H1 (cell line): ENCODE data around the gene DESI1. TPM values are rescaled to one million over a fixed set of nuclear protein-coding genes. Genes with fewer than 3 reads are reported as not detected.

Source experiments
- CTCF ChIA-PET: fragments of 300-600 bp; sonication (Branson Sonifier 250); formaldehyde crosslinking; loops from one replicate; lab custom pipeline; 2021; ENCODE audit not compliant: partially characterized antibody; lab: Charles Lee
- POLR2A ChIA-PET: fragments of 300-600 bp; sonication (Branson Sonifier 250); formaldehyde crosslinking; loops from one replicate; lab custom pipeline; 2021; ENCODE audit warnings: inconsistent platforms; ENCODE audit not compliant: partially characterized antibody; lab: Charles Lee
- DNase-seq, 2 experiments: peaks; one replicate each; pipeline versions ENCODE4 v3.0.0 to v3.0.0-alpha.2; 2010 to 2022; ENCODE audit warnings: low spot score in 2 of 2, low read depth in 1 of 2, mixed read lengths in 1 of 2
- FAIRE-seq: peaks from 2 replicates; lab custom pipeline; 2011; peaks lifted over from hg19 to GRCh38; lab: Jason Lieb, UNC
- H2AFZ ChIP-seq: 2 replicates; pipeline ENCODE4 v1.8.1; 2012; ENCODE audit warnings: low read length, inconsistent platforms
- H2AK5ac ChIP-seq: 2 replicates; pipeline ENCODE4 v1.6.1; 2013; ENCODE audit warnings: low read depth, low read length
- H2BK120ac ChIP-seq: replicated peaks from 2 replicates; pipeline ENCODE3; 2013; ENCODE audit warnings: low read depth, low read length, inconsistent platforms
- H2BK12ac ChIP-seq: 2 replicates; pipeline ENCODE4 v1.6.1; 2013; ENCODE audit warnings: low read depth, low read length
- H2BK15ac ChIP-seq: 2 replicates; pipeline ENCODE4 v1.6.1; 2013; ENCODE audit warnings: low read length
- H2BK20ac ChIP-seq: 2 replicates; pipeline ENCODE4 v1.6.1; 2013; ENCODE audit warnings: low read length
- H2BK5ac ChIP-seq: 2 replicates; pipeline ENCODE4 v1.6.1; 2013; ENCODE audit warnings: low read depth, low read length
- H3K14ac ChIP-seq: 2 replicates; pipeline ENCODE4 v1.6.1; 2013; ENCODE audit warnings: inconsistent platforms; ENCODE audit not compliant: insufficient read length
- H3K18ac ChIP-seq: 2 replicates; pipeline ENCODE4 v1.6.1; 2013; ENCODE audit warnings: low read length; ENCODE audit errors: extremely low read depth
- H3K23ac ChIP-seq: 2 replicates; pipeline ENCODE4 v1.6.1; 2013; ENCODE audit warnings: inconsistent platforms; ENCODE audit not compliant: insufficient read length
- H3K23me2 ChIP-seq: 2 replicates; pipeline ENCODE4 v1.6.1; 2013; ENCODE audit warnings: low read depth, low read length
- H3K27ac ChIP-seq: 2 replicates; pipeline ENCODE4 v1.6.1; 2011; ENCODE audit warnings: low read depth, low read length, inconsistent platforms
- H3K27me3 ChIP-seq, 4 experiments: replicated peaks in 1 of 4; 1 replicate in 1 of 4; 2 replicates in 3 of 4; pipeline versions ENCODE4 v1.6.1 to v1.8.1; 2011 to 2013; ENCODE audit warnings: low read length in 3 of 4, mild to moderate bottlenecking in 3 of 4, inconsistent platforms in 2 of 4, mixed read lengths in 2 of 4, moderate library complexity in 1 of 4; ENCODE audit not compliant: control insufficient read depth in 3 of 4, insufficient read depth in 3 of 4; ENCODE audit errors: extremely low read depth in 1 of 4
- H3K36me3 ChIP-seq, 4 experiments: 2 replicates each; pipeline versions ENCODE4 v1.6.1 to v1.8.1; 2011 to 2013; ENCODE audit warnings: mild to moderate bottlenecking in 4 of 4, low read length in 3 of 4, moderate library complexity in 2 of 4, control low read depth in 1 of 4, inconsistent platforms in 1 of 4; ENCODE audit not compliant: insufficient read depth in 4 of 4, control insufficient read depth in 2 of 4
- H3K4ac ChIP-seq: replicated peaks from 2 replicates; pipeline ENCODE3; 2013; ENCODE audit warnings: low read length, low read depth, mixed read lengths, inconsistent platforms; ENCODE audit not compliant: insufficient read length
- H3K4me1 ChIP-seq, 4 experiments: replicated peaks in 1 of 4; 1 replicate in 1 of 4; 2 replicates in 3 of 4; pipeline versions ENCODE4 v1.6.1 to v1.8.1; 2011 to 2013; ENCODE audit warnings: low read length in 3 of 4, inconsistent platforms in 2 of 4, mixed read lengths in 1 of 4; ENCODE audit not compliant: insufficient read depth in 4 of 4, control insufficient read depth in 3 of 4
- H3K4me2 ChIP-seq, 2 experiments: 2 replicates each; pipeline versions ENCODE4 v1.6.1 to v1.8.1; 2011 to 2013; ENCODE audit warnings: low read depth in 2 of 2, low read length in 2 of 2, control low read depth in 1 of 2, inconsistent platforms in 1 of 2, mild to moderate bottlenecking in 1 of 2; ENCODE audit not compliant: insufficient read depth in 1 of 2
- H3K4me3 ChIP-seq, 4 experiments: fragments of 200-600, 300-600 bp in 1 of 4; sonication (generic), shearing (Covaris generic), sonication (Bioruptor Twin) in 1 of 4; 2 replicates each; pipeline versions ENCODE4 v1.5.1 to v1.8.1; 2011 to 2016; ENCODE audit warnings: low read length in 4 of 4, low read depth in 3 of 4, control low read depth in 2 of 4, inconsistent platforms in 2 of 4, mild to moderate bottlenecking in 2 of 4, mixed read lengths in 1 of 4, moderate library complexity in 1 of 4; ENCODE audit not compliant: insufficient read depth in 2 of 4; ENCODE audit errors: extremely low read depth in 1 of 4
- H3K56ac ChIP-seq: replicated peaks from 2 replicates; pipeline ENCODE3; 2013; ENCODE audit warnings: low read depth, mild to moderate bottlenecking, mixed read lengths, low read length, inconsistent platforms; ENCODE audit not compliant: insufficient read length
- H3K79me1 ChIP-seq: 2 replicates; pipeline ENCODE4 v1.6.1; 2013; ENCODE audit warnings: low read depth, low read length, control low read depth
- H3K79me2 ChIP-seq, 2 experiments: 2 replicates each; pipeline versions ENCODE4 v1.6.1 to v1.8.1; 2012 to 2013; ENCODE audit warnings: low read length in 2 of 2, mild to moderate bottlenecking in 2 of 2, inconsistent platforms in 1 of 2; ENCODE audit not compliant: insufficient read depth in 2 of 2, control insufficient read depth in 1 of 2
- H3K9ac ChIP-seq, 4 experiments: replicated peaks in 1 of 4; 1 replicate in 1 of 4; 2 replicates in 3 of 4; pipeline versions ENCODE4 v1.6.1 to v1.8.1; 2011 to 2013; ENCODE audit warnings: low read depth in 3 of 4, low read length in 3 of 4, control low read depth in 2 of 4, mild to moderate bottlenecking in 2 of 4, moderate library complexity in 2 of 4, inconsistent platforms in 1 of 4; ENCODE audit errors: extremely low read depth in 1 of 4
- H3K9me3 ChIP-seq, 2 experiments: 2 replicates each; pipeline versions ENCODE4 v1.6.1 to v1.8.1; 2012 to 2013; ENCODE audit warnings: mild to moderate bottlenecking in 2 of 2, moderate library complexity in 2 of 2, control low read depth in 1 of 2, inconsistent platforms in 1 of 2, low read depth in 1 of 2, low read length in 1 of 2, mixed read lengths in 1 of 2; ENCODE audit not compliant: insufficient read depth in 2 of 2
- H4K20me1 ChIP-seq, 2 experiments: replicated peaks in 1 of 2; 2 replicates each; pipeline versions ENCODE3 to v1.8.1; 2011 to 2013; ENCODE audit warnings: inconsistent platforms in 2 of 2, low read length in 2 of 2, mild to moderate bottlenecking in 1 of 2; ENCODE audit not compliant: insufficient read depth in 2 of 2, control insufficient read depth in 1 of 2
- H4K5ac ChIP-seq: 2 replicates; pipeline ENCODE4 v1.6.1; 2013; ENCODE audit warnings: low read length, low read depth, mixed read lengths, inconsistent platforms; ENCODE audit not compliant: insufficient read length
- H4K8ac ChIP-seq: 2 replicates; pipeline ENCODE4 v1.8.0; 2013; ENCODE audit warnings: mild to moderate bottlenecking, moderate library complexity, low read length, inconsistent platforms; ENCODE audit not compliant: insufficient read depth; ENCODE audit errors: extremely low read depth
- H4K91ac ChIP-seq: replicated peaks from 2 replicates; pipeline ENCODE3; 2013; ENCODE audit warnings: low read length, mixed read lengths, inconsistent platforms; ENCODE audit not compliant: insufficient read length
- CBX5 ChIP-seq: fragments of 300-800, 300-1000 bp; sonication (generic); IDR thresholded peaks from 2 replicates; pipeline ENCODE4 v1.7.1; 2016; ENCODE audit warnings: antibody characterized with exemption, low read length, low read depth
- CEBPB ChIP-seq: IDR thresholded peaks from 2 replicates; pipeline ENCODE4 v1.6.1; 2012; ENCODE audit warnings: low read depth, low read length
- E2F6 ChIP-seq: IDR thresholded peaks from 2 replicates; pipeline ENCODE4 v1.6.1; 2012; ENCODE audit warnings: inconsistent platforms
- FOSL1 ChIP-seq: IDR thresholded peaks from 2 replicates; pipeline ENCODE4 v1.6.1; 2011; ENCODE audit warnings: mild to moderate bottlenecking, low read depth, low read length, moderate library complexity; ENCODE audit not compliant: insufficient read depth
- HDAC2 ChIP-seq, 2 experiments: fragments of 300-600 bp in 1 of 2; sonication (generic) in 1 of 2; IDR thresholded peaks; 2 replicates each; pipeline ENCODE4 v1.6.1; 2011 to 2012; ENCODE audit warnings: low read depth in 2 of 2, low read length in 2 of 2, mild to moderate bottlenecking in 2 of 2, moderate library complexity in 2 of 2, borderline replicate concordance in 1 of 2, inconsistent platforms in 1 of 2
- HDAC6 ChIP-seq: IDR thresholded peaks from one replicate; pipeline ENCODE4 v1.7.1; 2012; ENCODE audit warnings: low read depth, mild to moderate bottlenecking, inconsistent platforms, low read length, moderate library complexity
- PHF8 ChIP-seq: fragments of 200-600 bp; sonication (generic); conservative IDR thresholded peaks from 2 replicates; pipeline ENCODE4 v1.7.1; 2012; ENCODE audit warnings: low read depth, mild to moderate bottlenecking, inconsistent platforms, low read length, moderate library complexity
- RFX5 ChIP-seq: IDR thresholded peaks from 2 replicates; pipeline ENCODE4 v1.6.1; 2011; ENCODE audit warnings: low read depth, low read length, improper control_type of control experiment, borderline replicate concordance
- SP1 ChIP-seq: IDR thresholded peaks from 2 replicates; pipeline ENCODE4 v1.6.1; 2011; ENCODE audit warnings: low read depth, low read length
- YY1 ChIP-seq: IDR thresholded peaks from 2 replicates; pipeline ENCODE4 v1.6.1; 2011; ENCODE audit warnings: low read depth, mild to moderate bottlenecking, low read length
- WGBS, 2 experiments: shearing (Covaris generic) in 1 of 2; methylation state at CpG; one replicate each; pipeline versions ENCODE4 v1.1.6 to v1.1.7; 2013 to 2015; ENCODE audit warnings: low lambda C conversion rate in 2 of 2, mixed read lengths in 2 of 2, inconsistent platforms in 1 of 2, low coverage in 1 of 2, missing lambda C conversion rate in 1 of 2; ENCODE audit not compliant: insufficient replicate concordance in 2 of 2, insufficient coverage in 1 of 2, insufficient read length in 1 of 2; ENCODE audit errors: extremely low coverage in 1 of 2, missing lambda C conversion rate in 1 of 2; 5-methylcytosine and 5-hydroxymethylcytosine counted together
- polyA plus RNA-seq, 7 experiments: library from polyadenylated mRNA; depleted of rRNA in 3 of 7; stranded (reverse) in 5 of 7; unstranded in 2 of 7; fragments of >200 nt in 5 of 7; fragments of 200-250 nt in 2 of 7; gene quantifications; 1 replicate in 5 of 7; 2 replicates in 1 of 7; 4 replicates in 1 of 7; pipeline versions ENCODE4 v1.2.1 to v1.2.3, GENCODE V29; 2011 to 2013; ENCODE audit warnings: missing spikeins in 2 of 7, mixed read lengths in 2 of 7
- total RNA-seq: library from RNA; stranded (reverse); fragmentation: NEBNext Ultra II Directional; extraction: Animal tissue kit (Norgen Biotek cat#: 25700); gene quantifications from 2 replicates; pipeline ENCODE4 v1.2.1, GENCODE V29; 2021
- TF ChIP-seq, protein P1 (sequence below): IDR thresholded peaks from 2 replicates; pipeline ENCODE4 v1.6.1; 2012; ENCODE audit warnings: low read length, inconsistent platforms

DESI1 gene
- total and polyA plus RNA-seq, 2 of the 8 experiments (the other 6 are each of a cell fraction or from before 2014, with no cell fraction given) = 27.6 to 34.3 TPM

GRCh38 chr22:41603873-41604332 lies 16.9 kb downstream of the DESI1 start:
- no peak overlapping the region for H2BK20ac ChIP-seq
- DNase-seq (no peak), FAIRE-seq (no peak)
- H3K4me3 ChIP-seq = no peak overlapping the region
- H3K23me2 ChIP-seq = peaks cover 2% of the 10 kb centered on the region; the same call in 1 of the 2 replicates
- H4K8ac ChIP-seq = no peak overlapping the region
- peaks cover 2 to 32% (median 18%) of the 10 kb centered on the region in 4 experiments; a peak in 6 of 8 replicates for H3K36me3 ChIP-seq
- H3K9me3 ChIP-seq = no peaks in the 10 kb centered on the region
- no peak overlapping the region for H3K4me2 ChIP-seq
- no peak overlapping the region for H3K14ac ChIP-seq
- no peak overlapping the region for H3K9ac ChIP-seq
- no peaks in the 10 kb centered on the region for H3K27me3 ChIP-seq
- no peaks in the 10 kb centered on the region for H3K79me2 ChIP-seq
- H2BK5ac ChIP-seq = no peak overlapping the region
- H3K27ac ChIP-seq = no peak overlapping the region
- no peak overlapping the region for H2BK15ac ChIP-seq
- H2AK5ac ChIP-seq = no peak overlapping the region
- H3K4me1 ChIP-seq = no peaks in the 10 kb centered on the region
- H2BK12ac ChIP-seq = no peak overlapping the region
- WGBS, 2 experiments = 100% methylated on average over 3 of the region's 4 CpGs; no CpG with 5 or more reads in 1 of the 2 experiments
- H4K20me1 ChIP-seq = peaks cover 0 to 5% of the 10 kb centered on the region in 2 experiments
- H3K23ac ChIP-seq = no peak overlapping the region
- no peak overlapping the region for H4K91ac ChIP-seq
- no peak overlapping the region for H3K56ac ChIP-seq
- no peak overlapping the region for H3K18ac ChIP-seq
- no peak overlapping the region for H2AFZ ChIP-seq
- no peak overlapping the region for H2BK120ac ChIP-seq
- H3K4ac ChIP-seq = no peak overlapping the region
- 0 out of 2 replicates have a peak, but pooled peaks cover 2% of the 10 kb centered on the region for H3K79me1 ChIP-seq
- no peak overlapping the region for H4K5ac ChIP-seq
- ChIA-PET POLR2A (interaction anchor here (1.4 to 3.6 kb wide), 3 partner anchors 12 to 16 kb away, joined by 3 to 17 read pairs (median 4); partner anchors contain the start of genes DESI1, PMM1 and XRCC6), CTCF (interaction anchor here (0.8 to 2.4 kb wide), 4 partner anchors 10 to 50 kb away, joined by 3 to 7 read pairs (median 5); partner anchors contain the start of gene PMM1)
- TF ChIP-seq YY1 (no peak), HDAC6 (no peak), SP1 (no peak), PHF8 (no peak), FOSL1 (no peak), CEBPB (no peak), RFX5 (no peak), HDAC2 (IDR thresholded peaks at IDR 0.05; ENCODE audit: borderline replicate concordance in 1 of 2, low read depth in 2 of 2, low read length in 2 of 2) (no peak), CBX5 (no peak), E2F6 (no peak)
- TF ChIP-seq, protein P1, sequence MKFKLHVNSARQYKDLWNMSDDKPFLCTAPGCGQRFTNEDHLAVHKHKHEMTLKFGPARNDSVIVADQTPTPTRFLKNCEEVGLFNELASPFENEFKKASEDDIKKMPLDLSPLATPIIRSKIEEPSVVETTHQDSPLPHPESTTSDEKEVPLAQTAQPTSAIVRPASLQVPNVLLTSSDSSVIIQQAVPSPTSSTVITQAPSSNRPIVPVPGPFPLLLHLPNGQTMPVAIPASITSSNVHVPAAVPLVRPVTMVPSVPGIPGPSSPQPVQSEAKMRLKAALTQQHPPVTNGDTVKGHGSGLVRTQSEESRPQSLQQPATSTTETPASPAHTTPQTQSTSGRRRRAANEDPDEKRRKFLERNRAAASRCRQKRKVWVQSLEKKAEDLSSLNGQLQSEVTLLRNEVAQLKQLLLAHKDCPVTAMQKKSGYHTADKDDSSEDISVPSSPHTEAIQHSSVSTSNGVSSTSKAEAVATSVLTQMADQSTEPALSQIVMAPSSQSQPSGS = no peak
